GM19372 (cell line): ENCODE results near the gene ANP32A.
A peak's percentile ranks its signal among the peaks of the same experiment; 100 is the strongest.

Experiments used
- ATAC-seq: cut with Tn5 transposase; IDR thresholded peaks from one replicate; pipeline ENCODE4 v1.9.1; 2021; ENCODE audit warnings: mild to moderate bottlenecking, low read depth, moderate library complexity; ENCODE audit not compliant: unreplicated experiment

The ANP32A gene

DNA sequence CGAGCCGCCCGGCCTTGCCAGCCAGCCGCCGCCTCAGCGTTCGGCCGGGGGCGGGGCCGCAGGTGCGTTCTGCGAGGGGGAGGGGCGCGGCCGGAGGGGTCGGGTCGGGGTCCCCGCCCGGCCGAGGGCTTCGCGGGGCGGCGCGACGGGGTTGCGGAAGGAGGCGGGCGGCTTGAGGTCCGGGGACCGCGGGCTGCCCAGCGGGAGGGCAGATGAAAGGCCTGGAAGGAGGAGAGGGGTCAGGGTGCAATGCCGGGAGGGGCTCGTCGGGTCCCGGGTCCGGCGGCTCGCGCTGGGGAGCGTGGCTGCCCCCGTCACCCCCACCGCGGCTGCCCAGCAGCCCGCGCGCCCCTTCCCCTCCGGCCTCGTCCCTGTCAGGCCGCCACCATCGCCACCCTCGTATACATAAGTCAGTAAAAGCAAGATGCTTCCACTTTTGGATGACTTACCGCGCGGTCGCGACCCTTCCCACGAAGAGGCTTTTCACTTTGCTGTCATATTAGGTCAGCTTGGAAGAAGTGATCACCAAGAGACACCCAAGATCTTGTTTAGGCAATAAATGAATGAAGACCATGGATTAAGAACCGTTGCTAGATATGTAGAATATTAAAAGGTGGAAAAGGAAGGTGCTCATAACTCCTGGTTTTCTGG is 620 bp upstream of the ANP32A start:
- peak; percentile 17 for ATAC-seq

- no peak for ATAC-seq
Observed at GRCh38 chr15:68819495-68820294, 1.0 kb downstream of the ANP32A start.

- no peak for ATAC-seq
Observed at GRCh38 chr15:68818769-68819494, 1.8 kb downstream of the ANP32A start.

DNA sequence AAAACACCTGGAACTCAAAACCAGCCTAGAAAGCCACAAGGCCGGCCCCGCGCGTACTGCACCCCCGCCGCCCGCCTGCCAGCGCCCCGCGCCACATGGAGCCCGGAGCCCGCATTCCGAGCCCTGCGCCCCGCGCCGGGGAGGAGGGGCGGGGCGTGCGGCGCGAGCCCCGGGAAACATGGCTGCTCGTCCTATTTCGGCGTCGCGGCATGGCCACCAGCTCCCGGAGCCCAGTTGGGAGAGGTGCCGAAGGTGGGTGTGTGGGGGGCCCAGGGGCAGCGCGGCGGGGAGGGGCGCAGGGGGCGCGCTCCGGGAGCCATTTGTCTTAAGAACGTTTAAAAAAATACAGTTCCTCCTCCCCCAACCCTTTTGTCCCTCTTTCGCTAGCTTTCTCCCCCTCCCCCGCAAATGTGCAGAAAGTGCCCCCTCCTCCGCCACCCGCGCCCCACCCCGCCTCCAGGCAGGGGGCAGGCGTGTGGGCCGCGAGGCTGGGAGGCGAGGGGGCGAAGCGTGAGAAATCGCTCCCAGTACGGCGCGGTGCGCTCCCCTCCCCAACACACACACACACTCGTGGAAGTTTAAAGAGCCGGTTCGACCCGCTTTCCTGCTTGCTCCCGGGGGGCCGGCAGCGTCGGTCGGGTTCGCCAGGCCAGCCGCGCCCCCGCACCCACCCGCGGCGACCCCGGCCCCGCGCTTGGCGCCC is 2.5 kb downstream of the ANP32A start:
- no peak for ATAC-seq

DNA sequence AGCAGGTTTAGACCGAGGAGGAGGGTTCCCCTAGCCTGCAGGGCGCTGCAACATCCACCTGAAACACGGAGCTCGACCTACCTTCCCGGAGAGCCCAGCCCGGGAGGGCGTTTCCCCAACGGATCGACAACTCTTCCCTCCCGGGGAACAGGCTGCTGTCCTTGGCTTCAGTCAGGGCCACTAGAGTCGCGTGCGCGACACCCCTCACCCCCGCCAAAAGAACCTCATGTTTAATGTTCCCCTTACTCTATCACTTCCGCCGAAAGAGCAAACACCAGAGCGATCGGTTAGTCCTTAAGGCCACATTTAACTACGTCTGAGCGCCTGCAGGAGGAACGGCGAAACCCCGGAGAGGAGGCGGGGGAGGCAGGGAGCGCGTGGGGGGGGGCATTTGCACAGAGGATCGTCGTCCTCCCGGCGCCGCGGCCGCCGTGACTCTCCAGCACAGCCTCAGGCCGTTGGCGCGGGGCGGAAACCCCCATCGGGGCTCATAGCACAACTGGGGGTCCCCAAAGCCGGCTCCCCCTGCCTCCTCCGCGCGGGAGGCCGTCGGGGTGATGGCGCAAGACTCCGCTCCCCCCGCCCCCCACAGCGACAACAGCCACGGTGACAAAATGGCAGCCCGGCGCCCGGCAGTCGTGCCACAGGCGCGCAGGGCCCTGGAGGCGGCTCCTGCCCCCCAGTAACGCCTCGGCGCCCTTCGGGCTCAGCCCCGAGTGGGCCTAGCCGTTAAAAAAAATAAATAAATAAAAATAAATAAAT is 3.2 kb downstream of the ANP32A start:
- ATAC-seq = peak; percentile 29

DNA sequence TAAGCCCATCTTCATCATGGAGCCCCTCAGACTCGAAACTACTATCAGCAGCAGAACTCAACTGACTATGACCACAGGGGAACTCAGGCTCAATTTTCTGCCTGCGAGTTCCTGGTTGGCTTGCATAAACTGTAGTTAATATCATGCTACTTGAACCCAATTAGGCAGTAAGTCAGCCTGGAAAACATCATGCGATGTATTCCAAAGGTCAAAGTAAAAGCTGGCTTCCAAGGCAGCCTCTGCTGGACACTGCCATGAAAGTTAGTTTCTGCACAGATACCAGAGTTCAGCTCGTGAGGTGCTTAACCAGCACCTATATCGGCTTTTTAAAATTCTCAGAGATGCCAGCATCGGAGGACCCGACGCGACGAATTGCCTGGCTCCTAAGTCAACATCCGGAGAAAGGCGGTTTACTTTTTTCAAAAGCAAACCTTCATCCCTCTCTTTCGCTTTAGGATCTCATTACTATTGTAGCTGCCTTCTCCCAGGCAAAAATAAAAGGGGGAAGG is 3.8 kb downstream of the ANP32A start:
- no peak for ATAC-seq

GRCh38 chr15:68816158-68816557 is 4.5 kb downstream of the ANP32A start:
- no peak for ATAC-seq

- ATAC-seq = no peak
Observed at GRCh38 chr15:68815598-68815997, 5.1 kb downstream of the ANP32A start.

GRCh38 chr15:68814596-68814995 is 6.1 kb downstream of the ANP32A start:
- ATAC-seq = no peak

DNA sequence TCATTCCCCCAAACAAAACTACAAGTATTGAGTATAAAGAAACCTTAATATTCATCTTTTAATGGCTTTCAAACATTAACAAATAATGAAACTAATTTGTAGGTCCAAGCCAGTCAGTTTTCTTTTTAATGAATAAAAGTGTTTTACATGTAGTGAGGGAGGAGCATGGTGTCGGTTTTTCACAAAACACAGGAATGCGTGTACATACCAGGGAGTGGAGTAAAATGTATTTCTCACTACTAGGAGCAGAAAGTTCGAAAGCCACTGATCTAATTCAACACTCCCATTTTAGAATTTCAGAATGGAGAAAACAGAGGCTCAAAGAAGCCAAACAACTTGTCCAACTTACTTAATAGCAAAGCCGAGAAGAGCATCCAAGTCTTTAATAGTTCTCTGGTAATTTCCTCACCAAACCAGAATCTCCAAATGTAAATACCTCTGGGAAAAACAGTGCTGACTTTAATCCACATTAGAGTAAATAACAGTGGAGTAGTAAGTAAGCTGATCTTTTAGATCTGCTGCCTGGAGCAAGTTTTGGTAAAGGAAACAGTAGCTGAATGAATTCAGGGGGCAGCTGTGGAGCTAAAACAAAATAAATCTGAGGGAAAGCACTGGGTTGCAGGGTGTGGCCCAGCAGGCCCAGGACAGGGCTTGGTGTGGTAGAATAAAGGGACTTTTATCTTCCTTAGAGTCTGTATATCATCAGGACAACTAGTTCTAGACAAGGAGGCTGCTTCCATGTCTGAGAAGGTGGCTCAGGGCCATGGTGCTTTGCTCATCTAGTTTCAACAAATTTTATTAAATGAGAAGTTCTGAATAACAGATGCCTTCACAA is 7.9 kb downstream of the ANP32A start:
- ATAC-seq = no peak

- ATAC-seq = no peak
Observed at GRCh38 chr15:68812069-68812468, 8.6 kb downstream of the ANP32A start.

DNA sequence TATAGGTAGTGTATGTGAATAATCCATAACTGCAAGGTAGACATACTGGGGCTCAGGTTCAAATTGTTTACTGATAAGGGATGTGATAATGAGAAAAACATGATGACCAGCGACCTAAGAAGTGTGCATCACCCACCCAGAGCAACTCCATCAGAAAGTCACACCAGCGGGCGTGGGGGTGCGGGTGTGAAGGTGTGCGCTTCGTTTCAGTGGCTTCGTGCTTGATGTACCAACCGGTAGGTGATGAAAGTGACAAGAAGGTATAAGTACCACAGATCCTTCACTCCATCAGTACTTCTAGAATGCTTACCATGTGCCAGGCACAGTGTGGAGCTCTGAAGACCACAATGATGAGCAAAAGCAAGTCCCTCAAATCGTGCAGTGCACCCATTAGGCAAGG is 11.2 kb downstream of the ANP32A start:
- no peak for ATAC-seq

GRCh38 chr15:68808770-68809169 is 11.9 kb downstream of the ANP32A start:
- ATAC-seq = no peak

- ATAC-seq = no peak
Observed at GRCh38 chr15:68808091-68808490, 12.6 kb downstream of the ANP32A start.

DNA sequence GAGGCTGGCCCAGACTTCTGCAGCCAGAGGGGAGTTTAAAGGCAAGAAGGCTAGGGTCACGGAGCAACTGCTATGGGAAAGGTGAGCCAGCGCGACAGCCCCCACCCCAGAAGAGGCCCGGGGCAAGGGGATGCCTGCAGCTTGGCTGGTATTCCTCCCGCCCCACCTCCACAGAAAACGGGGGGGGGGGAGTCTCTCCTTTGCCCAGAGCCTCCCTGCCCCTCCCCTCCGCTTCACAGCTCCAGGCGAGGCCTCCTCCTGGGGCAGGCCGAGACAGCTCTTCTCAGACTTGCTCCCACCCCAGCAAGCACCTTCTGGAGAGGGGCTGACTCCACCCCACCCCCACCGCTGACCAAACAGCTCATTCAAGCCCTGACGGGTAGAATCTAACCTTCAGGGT is 13.4 kb downstream of the ANP32A start:
- ATAC-seq = no peak

- no peak for ATAC-seq
Observed at GRCh38 chr15:68806220-68807060, 14.3 kb downstream of the ANP32A start.

GRCh38 chr15:68802373-68802772 is 18.3 kb downstream of the ANP32A start:
- ATAC-seq = no peak

DNA sequence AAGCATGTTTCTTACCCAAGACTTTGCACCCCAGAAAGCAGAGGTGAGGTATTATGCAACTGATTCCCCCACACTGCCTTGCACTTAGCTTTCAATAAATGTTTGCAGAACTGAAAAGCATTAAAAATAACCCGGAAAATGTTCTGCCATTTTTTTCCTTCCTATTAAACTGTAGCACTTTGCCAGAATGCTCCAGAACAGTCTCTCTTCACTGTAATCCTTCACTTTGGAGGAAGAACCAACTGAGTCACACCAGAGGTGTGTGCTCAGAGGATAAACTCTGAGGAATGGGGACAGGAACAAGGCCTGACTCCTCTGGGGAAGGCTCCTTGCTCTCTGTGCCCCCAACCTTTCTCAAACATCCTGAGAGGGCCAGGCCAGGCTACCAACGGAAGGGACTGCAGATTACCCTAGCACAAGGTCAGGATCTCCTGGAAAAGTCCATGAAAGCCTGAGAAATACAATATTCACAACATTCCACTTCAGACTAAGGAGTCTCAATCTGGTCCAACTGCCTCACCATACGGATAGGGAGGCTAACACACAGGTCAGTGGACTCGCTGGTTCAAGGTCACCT is 19.0 kb downstream of the ANP32A start:
- no peak for ATAC-seq
